NCI-H2227 (cell line): ENCODE results near the gene TMEM63B.

Source experiments
- DNase-seq: peaks from one replicate; lab custom pipeline; 2025; ENCODE audit not compliant: unreplicated experiment; lab: John Stamatoyannopoulos, UW

Gene TMEM63B

DNA sequence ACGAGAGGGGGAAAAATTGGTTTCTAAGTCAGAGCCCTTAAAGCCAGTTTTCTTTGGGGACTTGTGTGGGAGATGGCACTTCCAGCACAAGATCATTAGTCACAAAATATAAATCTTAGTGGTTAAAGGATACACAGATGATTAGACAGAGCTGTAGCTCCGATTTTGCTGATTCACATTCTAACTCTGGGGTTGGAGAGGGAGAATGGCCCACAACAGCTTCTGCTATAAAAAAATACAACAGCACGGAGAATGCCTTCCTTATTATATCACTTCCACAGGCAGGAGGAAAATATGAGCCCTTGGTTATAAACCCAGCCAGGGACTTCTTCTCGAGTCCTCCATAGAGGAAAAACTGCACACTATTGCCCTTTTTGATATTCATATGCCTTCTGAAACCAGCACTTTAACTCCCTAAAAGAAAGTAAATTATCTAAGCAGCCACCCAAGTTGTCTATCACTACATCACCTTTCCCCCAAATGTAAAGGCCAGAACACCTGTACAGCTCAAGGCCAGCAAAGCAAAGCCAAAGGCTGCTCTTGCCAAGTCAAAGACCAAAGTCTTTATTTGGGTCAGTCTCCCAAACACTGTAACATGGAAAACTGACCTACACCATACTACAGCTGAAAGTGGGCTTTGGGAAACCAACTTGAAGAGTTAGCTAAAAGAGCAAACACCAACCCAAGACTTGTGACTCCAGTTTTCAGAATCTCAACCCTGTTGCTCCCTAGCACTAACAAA, 10.5 kb upstream of the TMEM63B start:
- DNase-seq: no peak

DNA sequence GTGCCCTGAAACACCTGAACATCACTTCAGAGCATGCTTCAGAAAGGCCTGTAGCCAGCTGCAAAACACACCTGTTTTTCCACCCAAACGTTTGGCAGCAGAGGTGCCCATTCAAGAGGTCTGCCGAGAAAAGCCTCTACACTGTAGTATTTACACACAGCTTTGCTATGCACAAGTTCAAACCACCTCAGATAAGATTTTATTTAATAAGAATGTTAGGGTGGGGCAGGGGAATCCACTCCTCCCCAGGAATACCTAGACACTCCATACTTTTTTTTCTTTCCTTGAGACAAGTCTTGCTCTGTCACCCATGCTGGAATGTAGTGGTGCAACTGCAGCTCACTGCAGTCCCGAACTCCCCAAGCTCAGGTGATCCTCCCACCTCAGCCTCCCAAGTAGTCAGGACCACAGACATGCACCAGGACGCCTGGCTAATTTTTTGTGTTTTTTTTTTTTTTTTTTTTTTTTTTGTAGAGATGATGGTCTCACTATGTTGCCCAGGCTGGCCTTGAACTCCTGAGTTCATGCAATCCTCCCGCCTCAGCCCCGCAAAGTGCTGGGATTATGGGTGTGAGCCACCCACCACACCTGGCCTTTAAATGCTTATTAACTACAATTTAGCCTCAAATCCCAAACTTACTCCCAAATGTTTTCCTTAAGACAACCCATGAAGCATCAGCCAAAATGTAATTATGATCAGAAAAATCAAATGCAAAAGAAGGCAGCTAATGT, 9.8 kb upstream of the TMEM63B start:
- no peak for DNase-seq

DNA sequence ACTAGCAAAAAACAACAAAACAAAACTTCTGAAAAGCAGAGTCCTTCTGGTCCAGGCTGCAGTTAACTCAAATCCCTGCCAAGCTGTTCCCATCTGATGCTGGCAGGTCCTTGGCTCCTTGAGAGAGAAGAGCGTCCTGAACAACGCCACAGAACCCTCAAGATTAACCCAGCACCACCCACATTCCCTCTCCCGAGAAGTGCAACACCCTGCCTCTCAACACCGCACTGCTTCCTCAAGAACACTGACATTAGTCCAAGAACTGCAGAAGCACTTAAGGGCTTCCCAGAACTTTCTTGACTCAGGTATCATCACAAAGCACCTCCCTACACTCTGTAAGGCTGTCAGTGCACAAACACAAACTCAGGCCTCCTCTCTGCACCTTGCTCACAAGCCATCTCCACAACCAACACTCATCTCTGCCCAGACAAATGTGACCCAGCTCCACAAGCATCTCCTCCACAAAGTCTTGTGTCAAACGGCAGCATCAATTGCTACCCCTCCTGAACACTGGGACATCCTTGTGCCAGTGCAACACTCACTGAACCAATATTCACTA, 7.6 kb upstream of the TMEM63B start:
- no peak for DNase-seq

DNA sequence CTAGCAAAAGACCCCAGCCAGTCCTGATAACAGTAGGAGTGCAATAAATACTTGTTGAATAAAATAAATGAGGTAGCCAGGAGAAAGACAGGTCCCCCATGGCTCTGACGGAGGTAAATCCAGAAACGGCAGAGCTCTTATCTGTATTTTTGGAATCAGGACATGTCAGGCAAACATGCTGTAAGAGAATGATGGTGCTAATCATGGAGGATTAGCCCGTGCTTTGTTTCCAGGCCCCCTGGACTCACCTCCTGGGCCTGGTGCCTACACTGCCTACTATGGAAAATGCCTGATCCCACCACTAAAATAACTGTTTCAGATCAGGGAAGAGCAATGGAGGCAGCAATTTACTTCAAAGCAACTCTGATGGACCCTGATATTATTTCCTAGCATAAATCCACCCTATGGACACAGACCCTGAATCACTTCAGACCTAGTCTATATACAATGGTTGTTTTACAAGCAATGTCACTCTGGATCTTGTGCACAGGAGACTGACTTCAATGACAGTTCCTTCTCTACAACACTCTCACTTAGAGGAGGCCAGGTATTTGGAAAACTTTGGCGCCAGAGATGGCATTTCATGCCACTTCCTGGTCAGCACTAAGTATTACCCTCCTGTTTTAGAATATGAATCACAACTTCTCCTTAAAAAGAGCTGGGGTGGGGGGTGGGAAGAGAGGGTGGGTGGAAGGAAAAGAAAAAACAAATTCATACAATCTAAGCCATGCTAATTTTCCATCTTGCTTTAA, 6.5 kb upstream of the TMEM63B start:
- no peak for DNase-seq

DNA sequence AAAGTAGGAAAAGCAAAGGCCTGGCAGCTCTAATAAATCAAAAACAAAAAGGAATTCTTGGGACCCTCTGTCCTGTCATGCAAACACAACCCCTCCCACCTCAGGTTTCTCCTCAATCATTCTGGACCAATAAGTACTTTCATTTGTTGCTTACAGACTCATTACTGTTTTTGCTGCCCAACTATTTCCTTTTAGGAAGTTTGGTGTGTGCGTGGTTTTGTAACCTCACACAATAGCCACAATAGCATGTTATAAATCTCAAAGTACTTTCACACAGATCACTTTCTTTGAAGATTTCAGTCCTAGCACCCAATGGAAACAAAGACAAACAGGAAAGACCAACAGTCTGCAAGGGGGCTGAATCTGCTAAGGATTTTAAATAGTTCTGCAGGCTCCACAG, 4.6 kb upstream of the TMEM63B start:
- no peak for DNase-seq

DNA sequence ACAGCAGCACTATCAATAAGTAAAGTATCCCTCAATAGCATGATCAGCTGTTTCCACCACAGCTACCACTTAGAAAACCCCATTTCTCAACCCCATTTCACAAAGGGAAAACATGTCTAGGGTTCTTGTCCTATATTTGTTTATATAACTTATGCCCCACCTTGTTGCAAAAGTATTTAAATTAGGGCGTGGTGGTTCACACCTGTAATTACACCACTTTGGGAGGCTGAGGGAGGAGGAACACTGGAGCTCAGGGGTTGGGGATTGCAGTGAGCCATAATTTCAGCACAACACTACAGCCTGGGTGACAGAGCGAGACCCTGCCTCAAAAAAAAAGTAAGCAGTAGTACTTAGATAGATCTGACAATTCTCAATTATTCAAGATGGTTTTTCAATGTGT, 3.8 kb upstream of the TMEM63B start:
- no peak for DNase-seq

DNA sequence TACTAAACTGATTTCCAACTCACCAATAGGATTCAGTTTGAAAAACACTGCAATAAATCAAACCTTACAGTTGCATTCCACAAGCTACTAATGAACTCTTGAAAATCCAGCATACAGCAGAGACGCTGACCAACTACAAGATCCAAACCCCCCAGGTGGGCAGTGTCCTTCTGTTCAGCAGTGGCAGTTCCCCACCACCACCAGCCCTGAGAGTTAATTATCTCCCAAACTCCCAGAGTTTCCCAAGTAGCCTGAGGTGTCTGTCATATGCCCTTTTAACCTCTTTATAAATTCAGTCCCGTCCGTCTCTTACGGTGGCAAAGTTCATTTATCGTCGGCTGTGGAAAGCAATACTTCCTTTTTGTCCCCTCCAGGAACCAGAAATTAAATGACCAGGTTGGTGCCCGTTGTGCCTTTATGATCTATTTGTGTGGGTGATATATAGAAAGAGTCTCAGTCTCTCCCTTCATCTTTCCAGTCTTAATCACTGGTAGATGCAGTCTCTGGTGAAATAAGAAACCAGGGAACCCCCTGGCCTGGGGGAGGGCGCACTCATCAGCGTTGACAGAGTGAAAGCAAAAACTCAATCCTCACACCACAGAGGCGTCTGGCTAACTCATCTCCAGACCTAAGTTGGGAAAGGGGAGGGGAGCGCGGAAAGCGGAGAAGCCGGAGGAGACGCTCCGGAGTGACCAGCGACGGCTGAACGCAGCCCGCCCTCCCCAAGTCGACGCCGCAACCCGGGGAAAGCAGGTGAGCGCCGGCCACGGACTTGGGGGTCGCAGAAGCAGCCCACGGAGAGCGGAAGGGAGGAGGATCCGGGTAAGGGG, 819 bp upstream of the TMEM63B start:
- DNase-seq: peak; percentile 44

DNA sequence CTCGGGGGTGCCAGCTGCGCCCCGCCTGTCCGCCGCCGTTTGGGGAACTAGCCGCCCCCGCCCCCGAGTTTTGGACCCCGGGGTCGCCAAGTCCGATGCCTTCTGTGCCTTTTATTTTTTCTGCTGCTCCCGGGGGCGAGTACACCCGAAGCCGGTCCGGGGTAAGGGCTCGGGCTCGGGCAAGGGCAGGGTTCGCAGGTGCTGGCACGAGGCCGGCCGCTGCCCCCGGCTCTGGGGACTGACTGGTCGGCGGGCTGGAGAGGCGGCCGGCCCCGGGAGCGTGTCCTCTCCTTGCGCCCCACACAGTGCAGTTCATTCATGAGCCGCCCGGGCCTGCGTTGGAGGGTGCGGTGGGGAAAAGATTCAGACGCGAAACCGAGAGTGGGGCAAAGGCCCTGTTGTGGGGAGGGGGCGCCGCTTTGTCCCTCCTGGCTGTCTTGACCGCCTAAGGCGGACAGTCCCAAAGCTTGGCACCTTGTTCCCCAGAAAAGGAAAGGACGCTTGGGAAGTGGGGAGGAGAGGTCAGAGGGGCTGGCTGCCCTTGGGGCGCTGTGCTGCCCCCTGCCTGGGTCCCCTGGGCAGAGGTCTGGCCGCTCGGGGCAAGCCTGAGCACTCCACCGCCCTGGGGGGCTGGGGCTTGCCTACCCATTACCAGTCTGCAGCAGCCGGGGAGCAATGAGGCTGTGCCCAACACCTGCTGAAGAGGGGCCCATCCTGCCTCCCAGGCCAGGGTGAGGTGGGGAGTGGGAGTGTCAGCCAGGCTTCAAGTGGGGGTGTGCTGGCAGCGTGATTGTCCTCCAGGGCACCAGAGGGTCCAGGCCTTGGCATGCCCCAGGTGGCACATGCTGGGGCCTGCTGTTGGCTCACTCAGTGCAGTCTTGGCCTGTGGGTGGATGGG, 915 bp downstream of the TMEM63B start:
- DNase-seq: peak; percentile 21

DNA sequence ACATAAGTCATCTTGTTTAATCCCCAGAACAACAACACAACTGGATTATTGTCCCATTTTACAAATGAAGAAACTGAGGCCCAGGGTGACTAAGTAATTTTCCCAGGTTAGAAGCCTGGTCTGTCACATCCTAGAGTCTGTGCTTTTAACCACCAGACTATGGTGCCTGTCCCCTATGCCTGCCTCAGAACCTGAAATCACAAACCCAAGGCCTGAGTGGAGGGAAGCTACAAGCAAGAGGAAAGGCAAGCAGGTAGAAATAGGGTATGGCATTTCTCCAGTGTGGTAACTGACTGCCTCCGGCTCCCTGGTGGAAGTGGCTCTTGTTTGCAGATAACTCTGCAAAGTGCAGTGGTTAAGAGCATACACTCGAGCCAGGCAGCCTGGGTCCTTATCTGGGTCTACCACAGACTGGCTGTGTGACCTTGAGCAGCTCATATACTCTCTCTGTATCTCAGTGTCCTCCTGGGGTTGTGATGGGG, 2.5 kb downstream of the TMEM63B start:
- no peak for DNase-seq

DNA sequence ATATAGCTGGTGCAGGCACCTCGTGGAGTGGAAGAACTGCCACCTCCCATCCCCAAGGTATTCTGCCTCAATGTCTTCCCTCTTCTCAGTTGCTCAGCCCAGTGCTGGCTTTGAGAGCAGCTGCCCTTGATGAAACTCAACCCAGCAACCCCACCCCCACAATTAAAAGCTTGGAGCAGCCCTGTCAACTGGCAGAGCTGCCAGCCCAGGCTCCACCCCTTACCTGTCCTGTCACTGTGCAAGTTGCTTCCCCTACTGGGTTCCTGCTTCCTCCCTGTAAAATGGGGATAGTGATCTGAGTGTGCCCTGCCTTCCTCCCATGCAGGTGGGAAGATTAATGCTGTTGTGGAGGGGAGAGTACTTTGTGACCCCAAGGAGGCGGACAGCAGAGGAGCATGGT, 4.5 kb downstream of the TMEM63B start:
- DNase-seq: no peak

DNA sequence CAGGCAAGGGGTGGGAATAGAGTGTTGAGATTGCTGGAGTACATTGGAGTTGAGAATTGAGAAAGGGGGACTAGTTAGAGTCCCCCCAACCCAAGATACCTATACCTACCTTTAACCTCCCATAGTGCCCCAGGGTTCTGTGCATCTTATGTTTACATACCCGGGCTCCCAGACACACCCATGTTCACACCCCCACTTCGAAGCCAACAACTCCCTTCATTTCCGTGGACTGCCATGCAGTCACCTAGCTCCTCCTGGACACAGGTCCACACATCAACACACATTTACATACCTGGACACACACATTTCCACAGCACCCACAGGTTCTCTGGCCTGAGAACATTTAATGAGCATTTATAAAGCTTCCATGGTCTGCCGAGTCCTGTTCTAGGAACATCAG, 5.1 kb downstream of the TMEM63B start:
- no peak for DNase-seq

DNA sequence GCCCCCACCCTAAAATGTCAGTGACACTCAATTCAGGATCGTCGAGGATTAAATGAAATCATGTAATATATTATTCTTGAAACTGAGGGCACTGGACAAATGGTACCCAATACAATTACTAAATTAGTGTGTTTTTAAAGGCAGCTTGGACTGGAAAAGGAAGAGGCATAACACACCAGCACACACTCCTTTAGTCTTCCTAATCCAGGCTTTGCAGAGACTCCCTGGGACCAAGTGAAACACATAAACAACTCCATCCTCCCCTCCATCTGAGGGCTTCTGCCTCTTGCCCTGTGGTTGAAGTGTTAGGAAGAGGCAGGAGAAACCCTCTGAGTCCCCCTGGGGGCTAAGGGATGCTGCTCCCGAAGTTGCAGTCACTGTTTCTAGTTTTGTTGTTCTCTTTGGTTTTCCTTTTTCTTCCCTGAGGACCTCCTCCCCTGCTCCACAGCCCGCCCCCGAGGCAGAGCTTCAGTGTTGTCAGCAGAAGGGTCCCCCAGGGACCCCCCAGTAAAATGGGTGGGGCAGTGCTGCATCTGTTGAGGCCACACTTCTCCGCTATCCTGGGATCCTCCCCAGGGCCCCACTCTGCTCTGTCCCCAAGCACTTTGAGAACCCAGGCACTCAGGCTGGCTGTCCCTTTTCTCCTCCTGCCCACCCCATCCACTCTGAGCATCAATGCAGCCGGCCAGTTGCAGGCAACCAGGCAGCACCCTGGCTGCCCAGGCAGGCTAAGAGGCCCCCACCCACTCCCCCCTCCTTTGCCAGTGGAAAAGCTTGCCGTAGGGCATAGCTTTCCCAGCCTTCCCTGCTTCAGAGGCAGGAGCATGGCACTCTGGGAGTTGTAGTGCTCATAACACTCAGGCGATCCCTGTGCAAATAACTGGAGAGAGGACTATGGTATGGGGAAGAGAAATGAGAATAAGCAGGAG, 5.9 kb downstream of the TMEM63B start:
- DNase-seq: peak; percentile 55

DNA sequence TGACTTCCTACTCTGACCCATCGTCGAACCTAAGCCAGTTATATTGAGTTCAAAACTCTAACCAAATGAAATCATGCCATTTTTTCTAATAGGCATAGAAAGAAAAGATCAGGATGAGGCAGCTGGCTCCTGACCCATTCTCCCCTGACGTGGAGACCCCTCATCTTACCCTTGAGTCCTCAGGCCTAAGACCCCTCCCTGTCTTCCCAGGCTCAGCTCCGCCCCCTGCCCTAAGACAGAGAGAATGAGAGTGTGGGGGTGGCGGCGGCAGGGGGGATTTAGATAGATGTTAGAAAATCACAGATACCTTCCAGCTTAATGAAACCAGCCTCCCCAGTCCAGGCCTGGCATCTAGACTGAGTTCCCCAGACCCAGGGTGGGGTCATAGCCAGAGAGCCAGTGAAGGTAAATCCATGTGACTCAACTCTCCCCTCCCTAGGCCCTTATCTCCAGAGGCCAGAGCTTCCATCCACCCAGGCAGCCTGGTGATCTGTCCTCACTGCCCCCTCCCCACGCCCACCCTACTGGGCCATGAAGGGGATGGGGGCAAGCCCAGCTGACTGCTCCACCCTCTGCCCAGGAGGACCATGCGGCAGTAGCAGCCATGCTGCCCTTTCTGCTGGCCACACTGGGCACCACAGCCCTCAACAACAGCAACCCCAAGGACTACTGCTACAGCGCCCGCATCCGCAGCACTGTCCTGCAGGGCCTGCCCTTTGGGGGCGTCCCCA, 6.8 kb downstream of the TMEM63B start:
- no peak for DNase-seq

DNA sequence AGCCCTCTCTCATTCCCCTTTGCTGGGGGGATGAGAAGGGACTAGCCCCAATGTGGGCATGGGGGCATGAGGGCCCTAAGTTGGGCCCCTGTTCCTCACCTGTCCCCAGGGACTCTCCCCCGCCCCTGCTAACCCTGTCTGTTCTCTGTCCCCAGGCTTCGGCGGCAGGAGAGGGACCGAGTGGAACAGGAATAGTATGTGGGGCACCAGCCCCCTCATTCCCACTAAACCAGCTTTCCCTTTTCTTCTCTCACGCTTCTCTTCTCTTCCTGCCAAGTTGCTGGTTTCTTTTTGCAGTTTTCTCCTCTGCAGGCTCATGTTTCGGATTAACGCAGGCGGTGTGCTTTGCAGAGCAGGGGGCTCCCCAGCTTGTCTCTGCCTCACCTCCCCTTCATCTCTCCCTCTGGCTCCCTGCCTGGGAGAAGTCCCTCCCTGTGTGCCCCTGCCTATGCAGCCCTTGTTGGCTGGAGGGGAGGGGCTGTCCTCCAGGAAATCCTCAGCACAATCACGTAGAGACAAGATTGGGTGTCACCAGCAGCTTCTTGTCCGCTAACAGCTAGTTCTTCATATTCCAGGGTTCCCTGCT, 7.9 kb downstream of the TMEM63B start:
- DNase-seq: no peak

DNA sequence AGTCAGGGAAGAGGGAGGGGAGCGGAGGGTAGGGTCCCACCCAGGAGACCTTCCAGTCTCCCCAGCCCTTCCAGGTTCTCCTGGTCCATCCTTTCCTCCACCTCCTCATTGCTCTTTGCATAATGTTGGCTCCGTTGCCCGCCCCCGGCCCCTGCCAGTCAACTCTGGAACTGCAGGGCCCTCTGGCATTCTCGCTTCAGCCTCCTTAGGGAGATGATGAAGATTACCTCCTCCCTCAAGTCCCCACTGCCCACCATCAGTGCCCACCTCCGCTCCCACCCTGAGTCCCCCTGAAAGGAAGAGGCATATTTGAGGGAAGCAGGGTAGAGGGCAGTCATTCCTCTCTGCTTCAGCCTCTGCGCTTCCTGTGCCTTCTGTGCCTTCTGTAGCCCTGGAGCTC, 8.5 kb downstream of the TMEM63B start:
- DNase-seq: no peak

DNA sequence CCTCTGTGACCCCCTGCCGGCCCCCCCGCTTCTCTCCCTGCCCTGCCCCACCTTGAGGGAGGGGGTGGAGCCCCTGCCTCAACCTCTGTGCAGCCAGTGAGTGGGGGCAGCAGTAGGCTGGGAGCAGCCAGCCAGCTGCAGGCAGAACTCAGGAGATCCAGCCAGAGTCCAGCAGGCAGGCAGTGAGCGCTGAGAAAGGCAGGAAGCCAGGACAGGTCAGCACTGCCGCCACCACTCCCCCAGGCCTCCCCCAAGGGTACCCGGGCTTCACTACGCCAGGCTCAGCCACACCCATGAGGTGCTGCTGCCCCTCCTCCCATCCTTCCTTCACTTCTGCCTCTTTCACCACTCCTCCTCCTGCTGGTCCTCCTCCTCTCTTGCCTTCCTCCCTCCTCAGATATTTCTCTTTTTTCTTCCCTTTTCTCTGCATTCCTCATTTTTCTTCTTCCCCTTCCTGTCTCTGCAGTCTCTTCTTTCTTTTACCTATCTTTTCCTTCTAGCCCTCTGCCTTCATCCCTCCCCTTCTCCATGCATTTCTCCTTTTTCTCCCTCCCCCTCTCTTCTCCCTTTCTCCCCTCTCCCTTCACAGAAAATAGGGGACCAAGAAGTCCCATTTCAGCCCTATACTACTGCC, 11.5 kb downstream of the TMEM63B start:
- no peak for DNase-seq

DNA sequence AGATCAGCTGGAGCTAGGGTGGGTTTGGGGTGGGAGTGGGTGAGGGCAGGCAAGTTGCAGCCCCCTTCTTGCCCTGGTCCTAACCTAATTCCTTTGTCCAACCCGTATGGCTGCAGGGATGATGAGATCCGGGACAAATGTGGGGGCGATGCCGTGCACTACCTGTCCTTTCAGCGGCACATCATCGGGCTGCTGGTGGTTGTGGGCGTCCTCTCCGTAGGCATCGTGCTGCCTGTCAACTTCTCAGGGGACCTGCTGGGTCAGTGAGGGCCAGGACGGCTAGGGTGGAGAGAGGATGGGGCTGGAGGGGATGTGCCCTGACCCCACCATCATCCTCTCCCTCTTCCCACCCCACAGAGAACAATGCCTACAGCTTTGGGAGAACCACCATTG, 12.0 kb downstream of the TMEM63B start:
- no peak for DNase-seq
